Choroid plexus epithelial cell (primary cell): ENCODE measurements around the gene USP21.

Experiments used
- DNase-seq: peaks from one replicate; pipeline ENCODE4 v3.0.0-alpha.2; 2010; ENCODE audit warnings: low read depth
- H3K4me3 ChIP-seq: 2 replicates; pipeline ENCODE4 v1.5.1; 2011; ENCODE audit warnings: low read depth, mild to moderate bottlenecking, control low read depth, low read length, moderate library complexity
- TF ChIP-seq, protein P1 (sequence below): conservative IDR thresholded peaks from 2 replicates; pipeline ENCODE4 v1.5.1; 2011; ENCODE audit warnings: low read depth, mild to moderate bottlenecking, control low read depth, inconsistent platforms, low read length, moderate library complexity

The USP21 gene

DNA sequence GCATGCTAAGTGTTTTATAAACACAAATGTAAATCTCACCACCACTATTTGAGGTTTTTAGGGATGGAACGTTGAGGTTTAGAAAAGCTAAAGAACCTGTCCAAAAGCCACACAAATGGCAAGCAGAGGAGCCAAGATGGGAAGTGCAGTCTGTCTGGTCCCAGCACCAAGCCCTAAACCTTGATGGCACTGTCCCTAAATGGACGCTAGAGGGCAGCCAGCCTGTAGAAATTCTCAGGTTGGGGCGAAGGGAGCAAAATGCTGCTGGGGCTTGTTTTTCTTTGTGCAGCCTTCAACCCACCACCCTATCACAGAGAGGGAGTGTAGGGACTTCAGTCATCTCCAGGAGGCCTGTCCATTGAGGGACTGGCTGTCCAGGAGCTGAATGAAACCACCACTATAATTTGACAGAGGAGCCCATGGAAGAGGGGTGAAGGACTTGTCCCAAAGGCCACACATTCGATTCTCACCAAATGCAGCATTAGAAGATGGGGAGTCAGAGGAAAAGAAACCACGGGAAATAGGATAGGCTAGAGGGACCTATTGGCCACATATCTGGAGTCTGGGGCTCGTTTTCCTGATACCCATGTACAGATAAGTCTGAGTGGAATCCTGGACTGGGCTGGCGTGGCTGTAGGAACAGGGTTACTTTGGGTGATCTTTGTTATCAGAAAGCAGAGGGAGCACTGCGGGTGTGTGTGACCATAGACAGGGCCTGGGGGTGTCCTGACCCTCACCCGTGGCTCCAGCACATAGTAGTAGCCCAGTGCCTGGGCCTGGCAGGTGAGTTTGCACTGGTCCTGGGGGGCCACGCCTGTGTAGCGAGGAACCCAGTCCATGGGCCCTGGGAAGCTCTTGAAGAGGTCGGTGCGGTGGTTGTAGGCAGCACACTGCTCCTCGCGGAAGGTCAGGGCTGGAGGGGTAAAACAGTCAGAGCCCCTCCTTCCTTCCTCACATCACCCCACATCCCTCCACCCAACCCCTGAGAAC lies 33.5 kb downstream of the USP21 start:
- TF ChIP-seq, protein P1, sequence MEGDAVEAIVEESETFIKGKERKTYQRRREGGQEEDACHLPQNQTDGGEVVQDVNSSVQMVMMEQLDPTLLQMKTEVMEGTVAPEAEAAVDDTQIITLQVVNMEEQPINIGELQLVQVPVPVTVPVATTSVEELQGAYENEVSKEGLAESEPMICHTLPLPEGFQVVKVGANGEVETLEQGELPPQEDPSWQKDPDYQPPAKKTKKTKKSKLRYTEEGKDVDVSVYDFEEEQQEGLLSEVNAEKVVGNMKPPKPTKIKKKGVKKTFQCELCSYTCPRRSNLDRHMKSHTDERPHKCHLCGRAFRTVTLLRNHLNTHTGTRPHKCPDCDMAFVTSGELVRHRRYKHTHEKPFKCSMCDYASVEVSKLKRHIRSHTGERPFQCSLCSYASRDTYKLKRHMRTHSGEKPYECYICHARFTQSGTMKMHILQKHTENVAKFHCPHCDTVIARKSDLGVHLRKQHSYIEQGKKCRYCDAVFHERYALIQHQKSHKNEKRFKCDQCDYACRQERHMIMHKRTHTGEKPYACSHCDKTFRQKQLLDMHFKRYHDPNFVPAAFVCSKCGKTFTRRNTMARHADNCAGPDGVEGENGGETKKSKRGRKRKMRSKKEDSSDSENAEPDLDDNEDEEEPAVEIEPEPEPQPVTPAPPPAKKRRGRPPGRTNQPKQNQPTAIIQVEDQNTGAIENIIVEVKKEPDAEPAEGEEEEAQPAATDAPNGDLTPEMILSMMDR, result peak; percentile 95
- H3K4me3 ChIP-seq, result no peak overlapping the region
- DNase-seq, result peak; percentile 86

DNA sequence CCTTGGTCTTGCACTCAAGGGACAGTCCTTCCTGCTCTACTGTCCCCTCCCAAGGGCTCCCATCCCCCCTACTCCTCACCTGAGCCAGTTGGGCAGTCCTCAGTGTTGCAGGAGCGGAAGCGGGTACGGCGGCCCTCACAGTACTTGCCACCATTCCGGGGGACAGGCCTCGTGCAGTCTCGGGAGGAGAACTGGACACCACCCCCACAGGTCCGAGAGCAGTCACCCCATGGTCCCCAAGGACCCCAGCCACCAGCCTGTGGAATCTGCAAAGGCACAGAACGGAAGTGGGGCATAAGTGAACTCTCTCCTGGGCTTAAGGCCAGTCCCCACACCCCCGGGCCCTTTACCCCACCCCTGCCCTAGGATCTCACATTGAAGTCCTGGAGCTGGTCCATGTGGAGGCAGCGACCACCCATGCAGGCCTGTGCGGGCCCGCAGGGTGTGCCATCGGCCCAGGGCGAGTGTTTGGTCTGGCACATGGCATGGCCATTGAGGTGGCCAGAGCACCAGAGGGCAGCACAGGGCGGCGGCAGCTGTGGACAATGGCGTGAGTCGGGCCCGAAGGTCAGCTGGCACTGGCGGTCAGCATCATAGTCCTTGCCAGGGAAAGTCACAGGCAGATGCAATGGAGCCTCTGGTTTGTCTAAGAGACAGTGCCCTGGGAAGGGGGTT lies 34.4 kb downstream of the USP21 start:
- TF ChIP-seq, protein P1, result no peak
- no peak for DNase-seq
- no peak overlapping the region for H3K4me3 ChIP-seq

DNA sequence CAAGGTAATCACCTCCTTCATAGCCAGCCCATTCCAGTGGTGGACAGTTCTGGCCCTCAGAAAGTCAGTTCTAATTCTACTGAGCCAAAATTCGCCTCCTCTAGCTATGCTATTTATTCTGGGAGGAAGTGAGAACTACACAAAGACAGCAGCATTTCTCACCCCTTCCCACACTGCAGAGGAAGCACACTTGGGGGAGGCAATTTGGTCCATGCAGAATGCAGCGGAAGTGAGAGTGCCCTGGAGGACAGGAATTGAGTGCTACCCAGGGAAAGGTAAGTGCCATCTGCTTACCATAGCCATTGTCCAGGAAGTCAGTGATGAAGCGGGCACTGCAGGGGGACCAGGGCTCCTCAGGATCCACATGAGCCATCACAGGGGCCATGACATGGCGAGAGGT lies 35.9 kb downstream of the USP21 start:
- TF ChIP-seq, protein P1, result no peak
- DNase-seq, result no peak
- H3K4me3 ChIP-seq, result no peak overlapping the region

DNA sequence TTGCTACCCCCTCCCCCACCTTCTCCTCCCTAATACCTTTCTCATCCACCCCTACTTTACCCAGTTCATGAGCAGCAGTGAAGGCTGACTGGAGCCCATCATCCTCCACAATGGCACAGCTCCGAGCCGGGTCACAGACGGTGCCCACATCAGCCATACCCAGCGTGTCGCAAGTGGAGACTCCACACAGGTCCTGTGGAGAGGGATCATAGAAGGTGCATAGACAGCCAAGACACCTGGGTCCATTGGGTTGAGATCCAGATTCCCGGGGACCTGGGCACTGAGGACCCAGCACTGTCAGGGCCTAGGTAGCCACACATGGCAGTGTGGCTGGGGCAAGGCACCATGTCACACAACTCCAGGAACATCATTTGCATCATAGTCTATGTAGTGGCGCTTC lies 36.8 kb downstream of the USP21 start:
- TF ChIP-seq, protein P1, result no peak
- no peak for DNase-seq
- H3K4me3 ChIP-seq, result no peak overlapping the region

DNA sequence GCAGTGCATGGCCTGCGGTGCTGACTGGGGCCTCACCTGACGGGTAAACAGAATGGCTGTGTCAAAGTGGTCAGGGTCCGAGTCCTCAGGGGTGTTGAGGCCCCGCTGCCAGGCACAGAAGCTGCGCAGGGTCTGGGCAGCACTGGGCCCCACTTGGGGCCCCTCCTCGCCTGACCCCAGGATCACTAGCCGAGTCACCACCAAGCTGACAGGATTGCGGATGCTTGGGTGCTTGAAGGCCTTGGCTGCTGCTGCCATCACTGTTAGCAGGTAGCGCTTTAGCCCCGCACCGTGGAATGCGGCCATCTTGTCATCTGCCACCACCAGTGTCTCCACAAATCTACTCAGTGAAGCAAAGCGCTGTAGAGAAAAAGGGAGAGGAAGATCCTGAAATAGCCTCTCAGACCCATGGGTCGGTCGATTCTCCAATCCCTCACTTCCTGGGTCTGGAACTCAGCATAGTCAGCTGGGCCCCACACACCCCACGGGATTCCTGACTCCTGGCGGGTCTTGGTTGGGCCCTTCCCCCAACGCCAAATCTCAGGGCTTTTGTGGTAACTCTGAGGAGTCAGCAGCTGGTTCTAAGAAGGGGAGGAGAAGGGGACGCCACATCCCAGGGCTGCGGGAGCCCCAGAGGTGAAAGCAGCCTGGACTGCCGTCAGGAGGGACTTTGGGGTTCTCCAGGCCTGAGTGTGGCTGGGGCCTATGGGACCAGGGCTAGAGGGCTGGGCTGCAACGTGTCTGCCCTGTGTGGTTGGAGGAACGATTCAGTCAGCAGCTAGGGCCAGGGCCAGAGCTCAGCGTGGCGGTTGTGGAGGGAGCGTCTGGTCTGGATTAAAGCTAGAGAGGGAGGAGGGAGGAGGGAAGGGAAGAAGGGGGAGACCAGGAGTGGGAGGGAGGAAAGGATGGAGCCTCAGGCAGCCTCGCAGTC lies 37.5 kb downstream of the USP21 start:
- TF ChIP-seq, protein P1, result no peak
- H3K4me3 ChIP-seq, result peak overlapping the region; percentile 53
- peak; percentile 84 for DNase-seq

DNA sequence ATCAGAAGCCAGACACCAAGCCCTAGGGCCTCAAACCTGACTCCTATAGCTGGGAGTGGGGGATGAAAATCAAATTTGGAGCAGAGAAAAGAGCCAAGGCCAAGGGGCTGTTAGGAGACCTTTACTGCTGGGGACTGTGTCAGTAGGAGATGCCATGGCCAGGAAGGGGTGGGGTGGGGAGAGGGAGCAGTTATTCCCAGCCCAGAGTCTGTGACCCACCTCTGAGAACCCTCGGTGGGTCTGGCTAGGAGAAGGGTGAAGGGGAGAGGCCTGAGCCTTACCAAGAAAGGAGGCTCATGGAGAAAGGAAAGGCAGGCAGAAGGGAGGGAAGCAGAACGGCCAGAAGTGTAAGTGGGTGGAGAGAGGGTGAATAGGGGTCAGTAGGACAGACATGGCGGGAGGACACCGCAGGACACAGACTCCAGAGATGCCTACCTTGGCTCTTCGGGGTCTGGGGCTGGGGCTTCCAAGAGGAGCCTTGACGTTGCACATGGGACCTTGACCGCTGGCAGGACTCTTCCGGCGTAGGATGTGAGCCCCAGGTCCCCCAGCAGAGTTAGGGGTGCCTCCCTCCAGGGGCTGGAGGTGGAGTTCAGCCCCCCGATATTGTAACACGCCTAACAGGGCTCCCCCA lies 38.4 kb downstream of the USP21 start:
- peak overlapping the region; percentile 53 for H3K4me3 ChIP-seq
- no peak for DNase-seq
- TF ChIP-seq, protein P1, result no peak
